Stomach smooth muscle (tissue), 2 donors: ENCODE measurements around the gene FMN1.
"Not testable (repeated sequence)": the region's sequence is repeated elsewhere in the genome, so short reads cannot be mapped to it uniquely, and the experiment has no call there.

Experiments
- H3K27ac ChIP-seq: one replicate; pipeline ENCODE4 v1.7.0; 2013; ENCODE audit warnings: mild to moderate bottlenecking, low read length, inconsistent platforms
- H3K27me3 ChIP-seq, 2 donors: one replicate each; pipeline ENCODE4 v1.7.0; 2013; ENCODE audit warnings: low read length in 2 of 2; ENCODE audit not compliant: insufficient read depth in 2 of 2, control insufficient read depth in 1 of 2
- H3K36me3 ChIP-seq, 2 donors: one replicate each; pipeline ENCODE4 v1.7.0; 2013; ENCODE audit warnings: low read length in 2 of 2; ENCODE audit not compliant: control insufficient read depth in 2 of 2, insufficient read depth in 2 of 2
- H3K4me1 ChIP-seq: one replicate; pipeline ENCODE4 v1.7.0; 2013; ENCODE audit warnings: low read length; ENCODE audit not compliant: control insufficient read depth, insufficient read depth
- H3K4me3 ChIP-seq, 2 donors: one replicate each; pipeline ENCODE4 v1.7.0; 2013; ENCODE audit warnings: low read length in 2 of 2
- H3K9ac ChIP-seq, 2 donors: one replicate each; pipeline ENCODE4 v1.7.0; 2013; ENCODE audit warnings: low read length in 2 of 2, mild to moderate bottlenecking in 1 of 2
- H3K9me3 ChIP-seq, 2 donors: one replicate each; pipeline ENCODE4 v1.7.0; 2013; ENCODE audit warnings: low read length in 2 of 2; ENCODE audit not compliant: control insufficient read depth in 2 of 2
- donor health status: healthy.
- donor health status: Pancreatic carcinoma.

The FMN1 gene

DNA sequence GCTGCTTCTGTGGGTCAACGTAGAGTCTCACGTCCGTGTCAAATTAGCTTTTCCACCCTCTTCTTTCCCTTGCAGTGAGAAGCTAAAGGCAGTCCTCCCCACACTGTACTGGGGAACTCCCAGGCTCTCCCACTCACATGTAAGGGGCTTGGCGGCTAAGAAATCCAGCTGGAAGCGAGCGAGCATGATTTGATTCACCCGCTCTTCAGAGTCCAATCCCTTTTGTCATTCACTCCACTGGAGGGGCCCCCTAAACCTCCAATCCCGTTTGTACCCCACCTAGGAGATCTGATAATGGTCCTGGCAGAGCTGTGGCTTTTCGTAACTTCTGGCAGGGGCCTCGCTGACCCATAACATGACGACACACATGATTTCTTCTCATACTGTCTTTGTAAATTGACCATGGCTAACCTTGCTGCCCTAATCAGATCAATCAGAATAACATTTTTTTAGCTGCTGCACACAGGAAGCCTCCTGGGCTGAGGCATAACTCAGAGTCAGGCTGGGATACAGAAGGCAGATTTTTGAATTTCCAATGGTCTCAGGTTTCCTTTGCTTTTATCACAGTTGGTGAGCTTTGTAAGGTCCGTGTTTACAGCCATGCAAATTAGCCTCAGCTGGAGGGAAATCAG lies 241.5 kb downstream of the FMN1 start:
- H3K9ac ChIP-seq = no peak overlapping the region
- no peak overlapping the region for H3K27ac ChIP-seq
- H3K4me3 ChIP-seq = no peak overlapping the region
- H3K9me3 ChIP-seq = no peaks in the 10 kb centered on the region
- peaks cover 9% of the 10 kb centered on the region for H3K4me1 ChIP-seq
- H3K36me3 ChIP-seq = no peaks in the 10 kb centered on the region
- no peaks in the 10 kb centered on the region for H3K27me3 ChIP-seq

DNA sequence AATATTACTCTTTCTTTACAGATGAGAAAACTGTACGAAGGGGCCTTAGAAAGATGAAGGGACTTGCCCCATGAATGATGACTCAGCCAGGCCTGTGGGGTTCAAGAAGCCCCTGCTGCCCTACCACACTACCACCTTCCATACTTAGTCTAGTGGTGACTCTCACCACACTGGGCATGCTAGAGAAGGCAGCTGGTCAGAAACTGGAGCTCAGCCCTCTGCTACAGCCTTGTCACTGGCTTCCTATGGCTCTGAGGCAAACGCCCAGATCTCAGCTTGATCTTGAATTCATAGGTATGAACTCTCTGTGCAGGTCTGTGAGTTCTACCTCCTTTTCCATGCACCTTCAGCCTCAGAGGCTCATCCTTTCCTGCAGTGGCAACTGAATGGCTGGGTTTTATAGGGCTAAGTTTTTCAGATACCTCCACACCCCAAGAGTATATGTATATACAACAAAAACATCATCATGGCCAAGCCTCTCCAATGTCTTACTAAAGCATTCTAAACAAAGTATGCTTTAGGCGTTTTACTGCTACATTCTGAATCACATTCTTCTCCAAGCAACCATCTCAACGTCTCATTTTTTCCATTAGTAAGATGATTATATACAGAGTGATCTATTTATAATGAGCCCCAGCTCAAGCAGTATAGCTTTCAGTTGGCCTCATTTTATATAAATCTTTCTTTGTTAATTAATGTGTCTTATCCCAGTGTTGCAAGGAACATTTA lies 242.6 kb downstream of the FMN1 start:
- no peaks in the 10 kb centered on the region for H3K36me3 ChIP-seq
- no peak overlapping the region for H3K9ac ChIP-seq
- peaks cover 9% of the 10 kb centered on the region for H3K4me1 ChIP-seq
- H3K4me3 ChIP-seq = no peak overlapping the region
- no peak overlapping the region for H3K27ac ChIP-seq
- no peaks in the 10 kb centered on the region for H3K27me3 ChIP-seq
- no peaks in the 10 kb centered on the region for H3K9me3 ChIP-seq

DNA sequence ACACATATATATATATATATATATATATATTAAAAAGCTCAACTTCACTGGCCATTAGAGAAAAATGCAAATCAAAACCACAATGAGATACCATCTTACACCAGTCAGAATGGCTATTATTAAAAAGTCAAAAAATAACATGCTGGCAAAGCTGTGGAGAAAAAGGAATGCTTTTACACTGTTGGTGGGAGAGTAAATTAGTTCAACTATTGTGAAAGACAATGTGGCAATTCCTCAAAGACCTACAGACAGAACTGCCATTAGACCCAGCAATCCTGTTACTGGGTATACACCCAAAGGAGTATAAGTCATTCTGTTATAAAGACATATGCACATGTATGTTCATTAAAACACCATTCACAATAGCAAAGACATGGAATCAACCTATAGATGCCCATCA lies 244.5 kb downstream of the FMN1 start:
- H3K9ac ChIP-seq, H3K27me3 ChIP-seq, H3K4me1 ChIP-seq, H3K4me3 ChIP-seq, H3K9me3 ChIP-seq, H3K27ac ChIP-seq, H3K36me3 ChIP-seq: not testable (repeated sequence)

DNA sequence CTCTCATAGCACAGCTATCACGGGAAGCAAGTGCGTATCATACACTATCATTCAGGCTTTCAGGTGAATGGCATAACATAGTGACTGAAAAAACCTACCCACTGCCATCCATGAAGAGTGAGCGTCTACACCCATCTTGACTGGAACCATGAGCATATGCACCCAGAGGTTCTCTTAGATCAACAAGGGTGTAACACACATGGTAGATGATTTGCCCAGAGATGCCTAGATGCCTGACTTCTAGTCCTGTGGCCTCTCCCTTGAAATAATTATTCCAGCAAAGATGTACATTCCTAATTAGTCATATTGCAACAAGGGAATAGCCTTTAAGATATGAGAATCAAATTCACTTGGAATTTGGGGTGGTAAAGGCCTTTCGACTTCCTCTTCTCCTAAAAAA lies 248.3 kb downstream of the FMN1 start:
- no peak overlapping the region for H3K27ac ChIP-seq
- H3K36me3 ChIP-seq = no peaks in the 10 kb centered on the region
- H3K4me1 ChIP-seq = peaks cover 8% of the 10 kb centered on the region
- no peaks in the 10 kb centered on the region for H3K27me3 ChIP-seq
- H3K9me3 ChIP-seq = no peaks in the 10 kb centered on the region
- no peak overlapping the region for H3K9ac ChIP-seq
- H3K4me3 ChIP-seq = no peak overlapping the region

DNA sequence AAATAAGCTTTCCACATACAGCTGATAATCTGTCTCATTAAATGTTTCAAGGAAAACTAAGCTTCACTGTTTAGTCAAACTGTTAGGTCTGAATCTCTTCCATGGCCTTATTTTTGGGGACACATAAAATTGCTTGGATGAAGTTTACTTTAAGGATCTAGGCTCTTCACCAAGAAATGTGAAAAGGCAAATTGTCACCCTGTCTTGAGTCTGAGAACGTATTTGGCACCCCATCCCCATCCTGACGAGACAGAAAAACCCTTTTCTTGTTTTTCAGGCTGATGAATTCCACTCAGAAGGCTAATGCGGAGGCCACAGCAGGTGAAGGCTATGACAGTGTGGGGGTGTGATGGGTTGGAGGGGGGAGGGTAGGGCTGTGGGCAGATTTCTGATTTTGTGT lies 250.1 kb downstream of the FMN1 start:
- no peak overlapping the region for H3K9ac ChIP-seq
- no peak overlapping the region for H3K4me3 ChIP-seq
- H3K27me3 ChIP-seq = no peaks in the 10 kb centered on the region
- no peaks in the 10 kb centered on the region for H3K36me3 ChIP-seq
- peaks cover 8% of the 10 kb centered on the region for H3K4me1 ChIP-seq
- no peak overlapping the region for H3K27ac ChIP-seq
- H3K9me3 ChIP-seq = no peaks in the 10 kb centered on the region

DNA sequence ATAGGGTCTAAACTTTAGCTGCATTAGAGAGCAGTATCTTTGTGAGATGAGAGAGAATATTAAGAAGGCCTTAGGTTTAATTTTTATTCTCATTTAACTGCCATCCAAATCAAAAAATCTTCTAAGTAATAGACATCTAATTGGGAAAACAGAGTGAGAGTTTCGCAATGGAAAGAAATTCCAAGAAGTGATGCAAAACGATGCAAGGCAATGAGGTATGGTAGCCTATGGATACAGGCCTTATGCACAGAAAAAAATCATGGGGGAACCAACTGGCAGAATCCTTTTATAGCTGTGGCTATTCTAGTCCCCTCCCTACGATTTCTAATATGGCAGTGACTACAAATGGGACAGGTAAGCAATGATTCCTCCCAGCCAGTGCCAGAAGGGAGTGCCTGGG lies 250.8 kb downstream of the FMN1 start:
- Histone ChIP-seq H3K9me3 (no peaks in the 10 kb centered on the region), H3K4me1 (peaks cover 8% of the 10 kb centered on the region), H3K27ac (no peak overlapping the region), H3K4me3 (no peak overlapping the region), H3K27me3 (no peaks in the 10 kb centered on the region), H3K36me3 (no peaks in the 10 kb centered on the region), H3K9ac (no peak overlapping the region)

DNA sequence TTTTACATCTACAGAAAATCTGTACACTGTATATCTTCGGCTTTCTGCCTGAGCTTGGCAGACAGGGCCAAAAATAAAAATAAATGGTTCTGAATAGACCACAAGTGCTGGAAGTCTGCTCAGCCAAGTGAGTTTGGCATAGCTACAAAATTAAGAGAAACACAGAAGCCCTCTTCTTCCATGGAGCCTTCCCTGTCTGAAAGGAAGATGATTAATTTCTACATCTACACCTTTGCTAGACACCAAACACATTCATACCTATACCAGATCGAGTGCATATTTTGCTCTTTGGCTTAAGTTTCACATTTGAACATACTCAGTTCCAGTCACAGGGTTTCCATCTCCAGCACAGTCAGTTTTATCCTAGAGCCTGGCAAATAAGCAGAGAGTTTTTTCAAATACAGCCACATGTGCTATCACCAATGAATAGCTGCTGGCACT lies 252.1 kb downstream of the FMN1 start:
- Histone ChIP-seq H3K9me3 (no peaks in the 10 kb centered on the region), H3K4me1 (peaks cover 8% of the 10 kb centered on the region), H3K4me3 (no peak overlapping the region), H3K9ac (peak overlapping the region in 1 of 2 donors; percentile 6), H3K36me3 (no peaks in the 10 kb centered on the region), H3K27ac (peak overlapping the region; percentile 56), H3K27me3 (no peaks in the 10 kb centered on the region)

DNA sequence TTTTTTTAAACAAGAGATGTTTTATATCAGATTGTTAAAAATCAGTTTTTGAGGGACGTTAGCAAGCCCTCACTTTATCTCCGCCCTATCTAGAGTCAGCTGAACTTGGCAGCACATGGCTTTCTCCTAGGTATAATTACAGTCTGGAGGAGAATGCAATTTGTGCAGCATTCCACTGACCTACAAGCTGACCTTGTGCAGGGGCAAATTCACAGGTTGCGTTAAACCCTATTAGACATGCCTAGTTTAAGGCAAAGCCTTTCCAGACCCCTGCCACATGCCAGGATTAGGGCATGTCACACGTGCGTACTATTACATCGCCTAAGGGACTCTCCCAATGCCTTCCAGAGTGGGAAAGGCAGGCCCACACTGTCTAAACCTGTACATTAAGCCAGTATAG lies 252.7 kb downstream of the FMN1 start:
- Histone ChIP-seq H3K36me3 (no peaks in the 10 kb centered on the region), H3K27ac (peak overlapping the region; percentile 56), H3K4me1 (peaks cover 8% of the 10 kb centered on the region), H3K9ac (no peak overlapping the region), H3K9me3 (no peaks in the 10 kb centered on the region), H3K4me3 (no peak overlapping the region), H3K27me3 (no peaks in the 10 kb centered on the region)

DNA sequence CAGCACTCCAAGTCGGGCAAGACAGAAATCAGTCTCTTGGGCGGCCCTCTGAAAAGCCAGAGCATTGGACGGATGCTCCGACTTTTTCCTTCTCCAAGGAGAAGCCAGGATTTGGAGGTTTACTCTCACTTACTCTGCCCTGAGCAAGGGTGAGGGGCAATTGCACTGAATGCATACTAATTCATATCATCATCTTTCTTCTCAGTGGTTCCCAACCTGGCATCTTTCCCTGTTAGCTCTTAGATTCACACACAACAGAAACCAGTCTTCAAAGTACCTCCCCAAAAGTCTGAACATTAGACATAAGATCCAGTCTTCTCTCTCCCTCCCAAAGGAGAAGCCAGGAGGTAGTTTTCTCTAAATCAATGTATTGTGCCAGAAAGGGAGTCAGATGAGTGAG lies 257.5 kb downstream of the FMN1 start:
- H3K36me3 ChIP-seq = no peaks in the 10 kb centered on the region
- no peaks in the 10 kb centered on the region for H3K27me3 ChIP-seq
- no peak overlapping the region for H3K27ac ChIP-seq
- H3K4me3 ChIP-seq = no peak overlapping the region
- H3K9me3 ChIP-seq = no peaks in the 10 kb centered on the region
- H3K4me1 ChIP-seq = peaks cover 3% of the 10 kb centered on the region
- H3K9ac ChIP-seq = no peak overlapping the region

DNA sequence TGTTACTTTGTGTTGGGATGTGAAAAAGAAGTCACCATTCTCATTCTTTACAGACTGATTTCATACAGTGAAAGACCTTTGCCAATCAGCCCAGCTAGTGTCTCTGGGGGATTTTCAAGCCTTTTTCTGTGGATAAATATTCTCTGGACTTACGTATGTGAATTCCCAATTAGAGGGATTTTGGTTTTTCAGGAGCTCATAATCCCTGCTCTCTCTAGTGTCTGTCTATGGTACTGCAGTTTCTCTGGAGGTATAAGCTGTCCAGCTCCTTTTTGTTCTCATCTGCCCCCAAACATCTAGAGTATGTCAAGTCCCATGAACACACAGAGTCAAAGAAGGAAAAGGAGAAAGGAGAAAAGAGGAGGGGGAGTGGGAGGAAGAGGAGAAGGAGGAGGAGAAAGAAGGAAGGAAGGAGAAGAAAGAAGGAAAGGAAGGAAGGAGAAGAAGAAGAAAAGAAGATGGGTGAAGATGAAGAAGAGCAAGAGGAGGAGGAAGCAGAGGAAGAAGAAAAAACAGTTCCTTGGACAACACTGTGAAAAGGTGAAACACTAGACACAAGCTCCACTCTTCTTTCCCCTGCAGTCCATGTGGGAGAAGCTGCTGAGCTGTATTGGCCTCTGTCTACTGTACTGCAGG lies 258.1 kb downstream of the FMN1 start:
- H3K9ac ChIP-seq = no peak overlapping the region
- H3K27me3 ChIP-seq = no peaks in the 10 kb centered on the region
- H3K9me3 ChIP-seq = no peaks in the 10 kb centered on the region
- H3K36me3 ChIP-seq = no peaks in the 10 kb centered on the region
- no peak overlapping the region for H3K27ac ChIP-seq
- no peaks in the 10 kb centered on the region for H3K4me1 ChIP-seq
- no peak overlapping the region for H3K4me3 ChIP-seq

DNA sequence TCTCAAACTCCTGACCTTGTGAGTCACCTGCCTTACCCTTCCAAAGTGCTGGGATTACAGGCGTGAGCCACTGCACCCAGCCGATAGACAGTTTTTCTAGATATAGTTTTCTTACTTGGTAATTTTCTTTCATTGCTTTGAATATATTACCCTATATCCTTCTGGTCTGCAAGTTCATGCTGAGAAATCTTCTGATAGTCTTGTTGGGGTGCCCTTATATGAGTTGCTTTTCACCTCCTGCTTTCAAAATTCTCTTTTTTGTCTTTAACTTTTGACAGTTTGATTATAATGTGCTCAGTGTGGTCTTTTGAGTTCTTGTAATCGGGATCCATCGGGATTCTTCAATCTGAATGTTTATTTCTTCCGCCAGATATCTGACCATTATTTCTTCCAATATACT lies 259.4 kb downstream of the FMN1 start:
- Histone ChIP-seq H3K4me1 (no peaks in the 10 kb centered on the region), H3K27ac (no peak overlapping the region), H3K27me3 (no peaks in the 10 kb centered on the region), H3K36me3 (no peaks in the 10 kb centered on the region), H3K4me3 (no peak overlapping the region), H3K9ac (no peak overlapping the region), H3K9me3 (no peaks in the 10 kb centered on the region)
